HEK293 (cell line): ENCODE results near the gene SCN8A.

Experiments
- CTCF ChIA-PET: fragments of 350-600 bp; formaldehyde crosslinking; extraction: SDS; loops from one replicate; lab custom pipeline; 2021; ENCODE audit warnings: antibody characterized with exemption; lab: Yijun Ruan, JAX
- POLR2A ChIA-PET: fragments of 300-600 bp; formaldehyde crosslinking; extraction: SDS; loops from one replicate; lab custom pipeline; 2020; ENCODE audit warnings: antibody characterized with exemption, inconsistent platforms; lab: Yijun Ruan, JAX
- H3K27ac ChIP-seq: fragments of 200-500 bp; sonication (Bioruptor generic); 2 replicates; pipeline ENCODE4 v1.5.1; 2014; ENCODE audit warnings: low read depth, low read length, control low read depth, inconsistent platforms; ENCODE audit errors: extremely low read depth
- H3K36me3 ChIP-seq, 2 experiments: fragments of 200-500 bp in 1 of 2; sonication (Bioruptor generic) in 1 of 2; 1 replicate in 1 of 2; 2 replicates in 1 of 2; pipeline ENCODE4 v1.5.1; 2014 to 2017; ENCODE audit warnings: inconsistent platforms in 2 of 2, low read length in 2 of 2; ENCODE audit not compliant: control insufficient read depth in 2 of 2, insufficient read depth in 1 of 2
- H3K4me1 ChIP-seq: fragments of 200-500 bp; sonication (Bioruptor generic); 2 replicates; pipeline ENCODE4 v1.5.1; 2014; ENCODE audit warnings: mild to moderate bottlenecking, low read length, inconsistent platforms; ENCODE audit not compliant: control insufficient read depth, insufficient read depth
- H3K4me3 ChIP-seq: 2 replicates; pipeline ENCODE4 v1.5.1; 2011; ENCODE audit warnings: low read depth, mild to moderate bottlenecking, control low read depth, low read length, moderate library complexity
- H3K9me3 ChIP-seq: fragments of 200-500 bp; sonication (Bioruptor generic); 2 replicates; pipeline ENCODE4 v1.5.1; 2014; ENCODE audit warnings: low read depth, low read length, inconsistent platforms; ENCODE audit not compliant: control insufficient read depth, insufficient read depth
- FEZF1 ChIP-seq: fragments of 450-650 bp; formaldehyde crosslinking; IDR thresholded peaks from 2 replicates; pipeline ENCODE4 v1.5.1; 2016; ENCODE audit warnings: missing biosample characterization, missing genetic modification characterization
- GFI1B ChIP-seq: fragments of 450-650 bp; formaldehyde crosslinking; IDR thresholded peaks from 2 replicates; pipeline ENCODE4 v1.5.1; 2016; ENCODE audit warnings: missing biosample characterization, missing genetic modification characterization
- GLIS1 ChIP-seq: fragments of 450-650 bp; formaldehyde crosslinking; IDR thresholded peaks from 2 replicates; pipeline ENCODE4 v1.5.1; 2016; ENCODE audit warnings: missing biosample characterization, missing genetic modification characterization
- KLF16 ChIP-seq: fragments of 450-650 bp; formaldehyde crosslinking; IDR thresholded peaks from 2 replicates; pipeline ENCODE4 v1.5.1; 2017; ENCODE audit warnings: missing biosample characterization, missing genetic modification characterization
- OSR2 ChIP-seq: fragments of 450-650 bp; formaldehyde crosslinking; IDR thresholded peaks from 2 replicates; pipeline ENCODE4 v1.5.1; 2016; ENCODE audit warnings: missing biosample characterization, missing genetic modification characterization
- SCRT2 ChIP-seq: fragments of 450-650 bp; formaldehyde crosslinking; IDR thresholded peaks from 2 replicates; pipeline ENCODE4 v1.5.1; 2016; ENCODE audit warnings: missing biosample characterization, missing genetic modification characterization
- YY2 ChIP-seq: fragments of 450-650 bp; formaldehyde crosslinking; IDR thresholded peaks from 2 replicates; pipeline ENCODE4 v1.5.1; 2016; ENCODE audit warnings: missing biosample characterization, missing genetic modification characterization
- ZBTB17 ChIP-seq: fragments of 450-650 bp; formaldehyde crosslinking; IDR thresholded peaks from 2 replicates; pipeline ENCODE4 v1.5.1; 2016; ENCODE audit warnings: missing biosample characterization, missing genetic modification characterization
- ZBTB48 ChIP-seq: fragments of 450-650 bp; formaldehyde crosslinking; IDR thresholded peaks from 2 replicates; pipeline ENCODE4 v1.5.1; 2016; ENCODE audit warnings: missing biosample characterization, missing genetic modification characterization
- ZNF138 ChIP-seq: fragments of 450-650 bp; formaldehyde crosslinking; IDR thresholded peaks from 2 replicates; pipeline ENCODE4 v1.5.1; 2016; ENCODE audit warnings: missing biosample characterization, missing genetic modification characterization, borderline replicate concordance
- ZNF248 ChIP-seq: fragments of 450-650 bp; formaldehyde crosslinking; IDR thresholded peaks from 2 replicates; pipeline ENCODE4 v1.5.1; 2017; ENCODE audit warnings: missing biosample characterization, missing genetic modification characterization
- ZNF292 ChIP-seq: fragments of 450-650 bp; formaldehyde crosslinking; IDR thresholded peaks from 2 replicates; pipeline ENCODE4 v1.5.1; 2016; ENCODE audit warnings: low read depth, missing biosample characterization, missing genetic modification characterization, borderline replicate concordance
- ZNF426 ChIP-seq: fragments of 450-650 bp; formaldehyde crosslinking; IDR thresholded peaks from 2 replicates; pipeline ENCODE4 v1.5.1; 2017; ENCODE audit warnings: missing biosample characterization, missing genetic modification characterization, mild to moderate bottlenecking, inconsistent platforms, moderate library complexity
- ZNF521 ChIP-seq: fragments of 450-650 bp; formaldehyde crosslinking; IDR thresholded peaks from 2 replicates; pipeline ENCODE4 v1.5.1; 2017; ENCODE audit warnings: missing biosample characterization, mild to moderate bottlenecking, missing genetic modification characterization
- ZNF549 ChIP-seq: fragments of 450-650 bp; IDR thresholded peaks from 2 replicates; pipeline ENCODE4 v1.5.1; 2018; ENCODE audit warnings: missing biosample characterization, missing genetic modification characterization, mild to moderate bottlenecking, inconsistent platforms, moderate library complexity
- ZNF624 ChIP-seq: fragments of 450-650 bp; formaldehyde crosslinking; IDR thresholded peaks from 2 replicates; pipeline ENCODE4 v1.5.1; 2017; ENCODE audit warnings: missing biosample characterization, missing genetic modification characterization
- ZNF660 ChIP-seq: fragments of 450-650 bp; IDR thresholded peaks from 2 replicates; pipeline ENCODE4 v1.5.1; 2018; ENCODE audit warnings: missing biosample characterization, mild to moderate bottlenecking, missing genetic modification characterization
- ZNF791 ChIP-seq: fragments of 450-650 bp; formaldehyde crosslinking; IDR thresholded peaks from 2 replicates; pipeline ENCODE4 v1.5.1; 2016; ENCODE audit warnings: missing biosample characterization, missing genetic modification characterization
- TF ChIP-seq, protein P1 (sequence below): fragments of 450-650 bp; formaldehyde crosslinking; IDR thresholded peaks from 2 replicates; pipeline ENCODE4 v1.5.1; 2016; ENCODE audit warnings: missing biosample characterization, missing genetic modification characterization, low read depth
- TF ChIP-seq, protein P2 (sequence below): fragments of 450-650 bp; formaldehyde crosslinking; IDR thresholded peaks from 2 replicates; pipeline ENCODE4 v1.5.1; 2016; ENCODE audit warnings: missing biosample characterization, missing genetic modification characterization
- TF ChIP-seq, protein P3 (sequence below): fragments of 450-650 bp; formaldehyde crosslinking; IDR thresholded peaks from 2 replicates; pipeline ENCODE4 v1.5.1; 2016; ENCODE audit warnings: missing biosample characterization, missing genetic modification characterization
- TF ChIP-seq, protein P4 (sequence below): fragments of 450-650 bp; formaldehyde crosslinking; IDR thresholded peaks from 2 replicates; pipeline ENCODE4 v1.5.1; 2016; ENCODE audit warnings: missing biosample characterization, missing genetic modification characterization
- TF ChIP-seq, protein P5 (sequence below): fragments of 450-650 bp; formaldehyde crosslinking; IDR thresholded peaks from 2 replicates; pipeline ENCODE4 v1.5.1; 2016; ENCODE audit warnings: missing biosample characterization, missing genetic modification characterization

The SCN8A gene

DNA sequence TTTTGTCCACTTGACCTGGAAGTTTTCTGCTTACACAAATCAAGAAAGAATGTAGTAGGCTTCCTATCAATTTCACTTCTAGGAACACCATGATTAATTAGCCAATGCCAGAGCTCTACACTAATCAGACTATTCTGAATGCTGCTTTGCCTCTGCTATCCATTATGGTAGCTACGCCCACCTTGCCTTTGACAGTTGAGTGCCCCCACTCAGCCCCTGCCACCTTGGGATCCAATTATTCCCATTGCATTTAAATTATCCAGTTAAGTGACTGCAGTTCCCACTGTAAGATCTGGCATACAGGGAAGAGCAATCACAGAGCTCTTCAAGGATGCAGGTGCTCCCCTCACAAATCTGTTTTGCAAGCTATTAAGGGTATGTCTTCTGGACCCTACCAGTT lies 210.0 kb downstream of the SCN8A start:
- Histone ChIP-seq H3K9me3 (no peaks in the 10 kb centered on the region), H3K4me1 (no peaks in the 10 kb centered on the region), H3K4me3 (no peak overlapping the region), H3K36me3 (no peaks in the 10 kb centered on the region), H3K27ac (no peak overlapping the region)
- ChIA-PET CTCF (interaction anchor here (0.6 to 1.8 kb wide), 2 partner anchors 14 to 77 kb away, joined by 3 to 4 read pairs; a partner anchor contains a TSS), POLR2A (no interaction called here)
- TF ChIP-seq OSR2 (tag by site-specific recombination) (no peak), ZNF248 (tag by site-specific recombination) (no peak), ZNF138 (tag by site-specific recombination) (no peak), ZNF292 (no peak), ZBTB17 (tag by site-specific recombination) (no peak), ZNF791 (tag by site-specific recombination) (no peak), ZNF521 (tag by site-specific recombination) (no peak)
- TF ChIP-seq, protein P1, sequence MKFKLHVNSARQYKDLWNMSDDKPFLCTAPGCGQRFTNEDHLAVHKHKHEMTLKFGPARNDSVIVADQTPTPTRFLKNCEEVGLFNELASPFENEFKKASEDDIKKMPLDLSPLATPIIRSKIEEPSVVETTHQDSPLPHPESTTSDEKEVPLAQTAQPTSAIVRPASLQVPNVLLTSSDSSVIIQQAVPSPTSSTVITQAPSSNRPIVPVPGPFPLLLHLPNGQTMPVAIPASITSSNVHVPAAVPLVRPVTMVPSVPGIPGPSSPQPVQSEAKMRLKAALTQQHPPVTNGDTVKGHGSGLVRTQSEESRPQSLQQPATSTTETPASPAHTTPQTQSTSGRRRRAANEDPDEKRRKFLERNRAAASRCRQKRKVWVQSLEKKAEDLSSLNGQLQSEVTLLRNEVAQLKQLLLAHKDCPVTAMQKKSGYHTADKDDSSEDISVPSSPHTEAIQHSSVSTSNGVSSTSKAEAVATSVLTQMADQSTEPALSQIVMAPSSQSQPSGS (tag by site-specific recombination) = no peak

DNA sequence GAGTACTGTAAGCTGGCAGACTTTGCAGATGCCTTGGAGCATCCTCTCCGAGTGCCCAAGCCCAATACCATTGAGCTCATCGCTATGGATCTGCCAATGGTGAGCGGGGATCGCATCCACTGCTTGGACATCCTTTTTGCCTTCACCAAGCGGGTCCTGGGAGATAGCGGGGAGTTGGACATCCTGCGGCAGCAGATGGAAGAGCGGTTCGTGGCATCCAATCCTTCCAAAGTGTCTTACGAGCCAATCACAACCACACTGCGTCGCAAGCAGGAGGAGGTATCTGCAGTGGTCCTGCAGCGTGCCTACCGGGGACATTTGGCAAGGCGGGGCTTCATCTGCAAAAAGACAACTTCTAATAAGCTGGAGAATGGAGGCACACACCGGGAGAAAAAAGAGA lies 215.9 kb downstream of the SCN8A start:
- ChIA-PET POLR2A (no interaction called here), CTCF (no interaction called here)
- no peak for TF ChIP-seq SCRT2
- TF ChIP-seq, protein P2, sequence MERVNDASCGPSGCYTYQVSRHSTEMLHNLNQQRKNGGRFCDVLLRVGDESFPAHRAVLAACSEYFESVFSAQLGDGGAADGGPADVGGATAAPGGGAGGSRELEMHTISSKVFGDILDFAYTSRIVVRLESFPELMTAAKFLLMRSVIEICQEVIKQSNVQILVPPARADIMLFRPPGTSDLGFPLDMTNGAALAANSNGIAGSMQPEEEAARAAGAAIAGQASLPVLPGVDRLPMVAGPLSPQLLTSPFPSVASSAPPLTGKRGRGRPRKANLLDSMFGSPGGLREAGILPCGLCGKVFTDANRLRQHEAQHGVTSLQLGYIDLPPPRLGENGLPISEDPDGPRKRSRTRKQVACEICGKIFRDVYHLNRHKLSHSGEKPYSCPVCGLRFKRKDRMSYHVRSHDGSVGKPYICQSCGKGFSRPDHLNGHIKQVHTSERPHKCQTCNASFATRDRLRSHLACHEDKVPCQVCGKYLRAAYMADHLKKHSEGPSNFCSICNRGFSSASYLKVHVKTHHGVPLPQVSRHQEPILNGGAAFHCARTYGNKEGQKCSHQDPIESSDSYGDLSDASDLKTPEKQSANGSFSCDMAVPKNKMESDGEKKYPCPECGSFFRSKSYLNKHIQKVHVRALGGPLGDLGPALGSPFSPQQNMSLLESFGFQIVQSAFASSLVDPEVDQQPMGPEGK (tag by site-specific recombination) = no peak
- no peak for TF ChIP-seq KLF16
- TF ChIP-seq ZNF549 (tag by site-specific recombination) = no peak
- Histone ChIP-seq H3K9me3 (no peaks in the 10 kb centered on the region), H3K27ac (no peak overlapping the region), H3K4me3 (no peak overlapping the region), H3K4me1 (no peaks in the 10 kb centered on the region), H3K36me3 (no peaks in the 10 kb centered on the region)

DNA sequence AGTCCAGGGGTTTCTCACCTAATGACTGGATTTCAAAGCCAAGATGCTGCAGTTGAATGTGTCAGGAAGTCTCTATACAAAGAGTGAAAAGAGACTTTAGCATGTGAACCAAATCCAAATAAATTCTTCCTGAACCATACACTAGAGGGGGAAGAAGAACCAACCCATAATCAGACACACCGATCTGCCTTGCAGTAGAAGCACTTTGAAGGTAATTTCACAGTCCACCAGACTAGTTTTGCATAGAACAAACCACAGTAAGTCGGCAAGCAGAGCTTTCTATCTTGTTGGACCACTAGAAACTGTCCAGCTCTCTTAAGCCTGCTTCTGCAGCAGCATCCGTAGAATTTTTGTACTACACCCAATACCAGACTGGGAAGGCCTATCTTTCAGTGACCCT lies 218.2 kb downstream of the SCN8A start:
- ChIA-PET POLR2A (no interaction called here), CTCF (interaction anchor here (0.6 to 0.7 kb wide), 2 partner anchors 9 to 264 kb away, joined by 3 read pairs; no protein-coding TSS in a partner anchor)
- TF ChIP-seq YY2 (tag by site-specific recombination) = no peak
- TF ChIP-seq ZNF549 (tag by site-specific recombination) = no peak
- TF ChIP-seq ZBTB48 = no peak
- TF ChIP-seq GFI1B (tag by site-specific recombination) = no peak
- no peak for TF ChIP-seq GLIS1 (tag by site-specific recombination)
- TF ChIP-seq, protein P3, sequence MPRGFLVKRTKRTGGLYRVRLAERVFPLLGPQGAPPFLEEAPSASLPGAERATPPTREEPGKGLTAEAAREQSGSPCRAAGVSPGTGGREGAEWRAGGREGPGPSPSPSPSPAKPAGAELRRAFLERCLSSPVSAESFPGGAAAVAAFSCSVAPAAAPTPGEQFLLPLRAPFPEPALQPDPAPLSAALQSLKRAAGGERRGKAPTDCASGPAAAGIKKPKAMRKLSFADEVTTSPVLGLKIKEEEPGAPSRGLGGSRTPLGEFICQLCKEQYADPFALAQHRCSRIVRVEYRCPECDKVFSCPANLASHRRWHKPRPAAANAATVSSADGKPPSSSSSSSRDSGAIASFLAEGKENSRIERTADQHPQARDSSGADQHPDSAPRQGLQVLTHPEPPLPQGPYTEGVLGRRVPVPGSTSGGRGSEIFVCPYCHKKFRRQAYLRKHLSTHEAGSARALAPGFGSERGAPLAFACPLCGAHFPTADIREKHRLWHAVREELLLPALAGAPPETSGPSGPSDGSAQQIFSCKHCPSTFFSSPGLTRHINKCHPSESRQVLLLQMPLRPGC (tag by site-specific recombination) = no peak
- TF ChIP-seq ZNF660 (tag by site-specific recombination) = no peak
- TF ChIP-seq, protein P4, sequence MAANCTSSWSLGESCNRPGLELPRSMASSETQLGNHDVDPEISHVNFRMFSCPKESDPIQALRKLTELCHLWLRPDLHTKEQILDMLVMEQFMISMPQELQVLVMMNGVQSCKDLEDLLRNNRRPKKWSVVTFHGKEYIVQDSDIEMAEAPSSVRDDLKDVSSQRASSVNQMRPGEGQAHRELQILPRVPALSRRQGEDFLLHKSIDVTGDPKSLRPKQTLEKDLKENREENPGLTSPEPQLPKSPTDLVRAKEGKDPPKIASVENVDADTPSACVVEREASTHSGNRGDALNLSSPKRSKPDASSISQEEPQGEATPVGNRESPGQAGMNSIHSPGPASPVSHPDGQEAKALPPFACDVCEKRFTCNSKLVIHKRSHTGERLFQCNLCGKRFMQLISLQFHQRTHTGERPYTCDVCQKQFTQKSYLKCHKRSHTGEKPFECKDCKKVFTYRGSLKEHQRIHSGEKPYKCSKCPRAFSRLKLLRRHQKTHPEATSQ (tag by site-specific recombination) = no peak
- TF ChIP-seq, protein P5, sequence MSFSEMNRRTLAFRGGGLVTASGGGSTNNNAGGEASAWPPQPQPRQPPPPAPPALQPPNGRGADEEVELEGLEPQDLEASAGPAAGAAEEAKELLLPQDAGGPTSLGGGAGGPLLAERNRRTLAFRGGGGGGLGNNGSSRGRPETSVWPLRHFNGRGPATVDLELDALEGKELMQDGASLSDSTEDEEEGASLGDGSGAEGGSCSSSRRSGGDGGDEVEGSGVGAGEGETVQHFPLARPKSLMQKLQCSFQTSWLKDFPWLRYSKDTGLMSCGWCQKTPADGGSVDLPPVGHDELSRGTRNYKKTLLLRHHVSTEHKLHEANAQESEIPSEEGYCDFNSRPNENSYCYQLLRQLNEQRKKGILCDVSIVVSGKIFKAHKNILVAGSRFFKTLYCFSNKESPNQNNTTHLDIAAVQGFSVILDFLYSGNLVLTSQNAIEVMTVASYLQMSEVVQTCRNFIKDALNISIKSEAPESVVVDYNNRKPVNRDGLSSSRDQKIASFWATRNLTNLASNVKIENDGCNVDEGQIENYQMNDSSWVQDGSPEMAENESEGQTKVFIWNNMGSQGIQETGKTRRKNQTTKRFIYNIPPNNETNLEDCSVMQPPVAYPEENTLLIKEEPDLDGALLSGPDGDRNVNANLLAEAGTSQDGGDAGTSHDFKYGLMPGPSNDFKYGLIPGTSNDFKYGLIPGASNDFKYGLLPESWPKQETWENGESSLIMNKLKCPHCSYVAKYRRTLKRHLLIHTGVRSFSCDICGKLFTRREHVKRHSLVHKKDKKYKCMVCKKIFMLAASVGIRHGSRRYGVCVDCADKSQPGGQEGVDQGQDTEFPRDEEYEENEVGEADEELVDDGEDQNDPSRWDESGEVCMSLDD (tag by site-specific recombination) = no peak
- TF ChIP-seq ZNF426 (tag by site-specific recombination) = no peak
- TF ChIP-seq FEZF1 (tag by site-specific recombination) = no peak
- TF ChIP-seq ZNF624 = no peak

More for the DNA sequence above, 218.2 kb downstream of the SCN8A start:
- Histone ChIP-seq H3K36me3 (no peaks in the 10 kb centered on the region), H3K27ac (no peak overlapping the region), H3K4me1 (no peaks in the 10 kb centered on the region), H3K9me3 (no peaks in the 10 kb centered on the region), H3K4me3 (no peak overlapping the region)
